ENCODE results near the gene OXCT2.

- TF ChIP-seq POLR2A (IDR thresholded peaks at IDR 0.05) (no peak), CTCF (IDR thresholded peaks at IDR 0.05) (no peak), POLR2AphosphoS5 (IDR thresholded peaks at IDR 0.05) (no peak), EP300 (IDR thresholded peaks at IDR 0.05) (no peak)
Observed at GRCh38 chr1:39789571-39790110, 18.5 kb upstream of the OXCT2 start.

Measured in suprapubic skin (tissue), 4 donors.